GM23338 (cell line): ENCODE results near the gene COL9A3.

Experiments
- CTCF ChIP-seq, 2 experiments: fragments of 200-600 bp in 1 of 2; sonication (generic) in 1 of 2; conservative IDR thresholded peaks; 2 replicates each; pipeline versions ENCODE4 v1.5.1 to v1.6.1; 2016 to 2017; ENCODE audit warnings: antibody characterized with exemption in 2 of 2, low read depth in 2 of 2, mild to moderate bottlenecking in 2 of 2, moderate library complexity in 1 of 2
- EZH2 ChIP-seq: fragments of 200-600 bp; sonication (generic); IDR thresholded peaks from one replicate; pipeline ENCODE4 v1.8.0; 2017; ENCODE audit warnings: antibody characterized with exemption, mild to moderate bottlenecking, low read depth; ENCODE audit not compliant: unreplicated experiment
- POLR2AphosphoS5 ChIP-seq: IDR thresholded peaks from 2 replicates; pipeline ENCODE4 v1.6.1; 2016; ENCODE audit warnings: antibody characterized with exemption, low read depth

DNA sequence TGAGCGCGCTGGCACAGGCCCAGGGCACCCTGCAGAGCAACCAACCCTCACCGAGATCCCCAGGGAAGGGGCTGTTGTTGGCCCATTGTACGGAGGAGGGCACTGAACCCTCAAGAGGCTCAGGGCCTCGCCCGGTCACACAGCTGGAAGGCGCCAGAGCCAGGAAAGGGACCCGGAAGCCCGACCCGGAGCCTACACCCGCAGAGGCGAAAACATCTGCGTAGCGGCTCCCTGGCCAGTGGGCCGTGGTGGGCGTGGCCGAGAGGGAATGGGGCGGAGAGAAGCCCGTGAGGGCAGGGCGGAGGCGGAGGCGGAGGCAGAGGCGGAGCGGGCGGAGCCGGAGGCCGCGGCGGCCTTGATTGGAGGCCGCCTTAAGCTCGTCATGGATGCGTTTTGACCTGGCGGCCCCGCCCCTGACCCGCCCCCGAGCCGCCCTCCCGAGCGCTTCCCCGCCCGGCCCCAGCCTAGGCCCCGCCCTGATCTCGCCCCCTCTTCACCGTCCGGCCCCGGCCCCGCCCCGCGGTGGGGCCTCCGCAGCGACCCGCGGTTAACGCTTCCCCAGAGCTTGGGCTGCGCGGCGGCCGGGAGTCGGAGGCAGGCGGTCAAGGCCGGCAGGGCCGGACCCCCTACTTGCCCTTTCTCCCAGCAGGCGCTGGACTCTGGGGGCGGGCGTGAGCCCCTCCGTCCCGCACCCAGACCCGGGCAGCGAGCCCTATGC lies 22.7 kb upstream of the COL9A3 start:
- TF ChIP-seq CTCF (conservative IDR thresholded peaks at IDR 0.05; ENCODE audit: low read depth in 2 of 2) (no peak), POLR2AphosphoS5 (peak; percentile 78), EZH2 (no peak)
